ENCODE measurements around the gene F7.
"Not testable (repeated sequence)": the region's sequence is repeated elsewhere in the genome, so short reads cannot be mapped to it uniquely, and the experiment has no call there.

F7 gene

DNA sequence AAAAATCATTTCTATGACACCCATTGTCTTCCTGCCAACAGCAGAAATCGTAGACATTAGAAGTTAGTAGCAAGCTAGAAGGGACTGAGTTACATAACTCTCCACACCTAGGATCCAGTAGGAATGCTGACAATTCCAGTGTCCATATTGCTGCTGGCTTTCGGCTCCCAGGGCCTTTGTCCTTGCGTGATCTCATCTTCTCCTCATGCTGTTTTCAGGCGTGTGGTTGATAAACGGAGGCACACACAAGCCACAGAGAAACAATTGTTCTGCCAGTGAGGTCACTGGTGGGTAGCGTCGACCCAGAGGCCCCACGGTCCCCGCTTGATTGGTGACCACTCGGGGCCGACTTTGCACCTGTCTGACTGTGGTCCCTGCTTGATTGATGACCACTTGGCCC, 31.6 kb upstream of the F7 start:
- DNase-seq = no peak

DNA sequence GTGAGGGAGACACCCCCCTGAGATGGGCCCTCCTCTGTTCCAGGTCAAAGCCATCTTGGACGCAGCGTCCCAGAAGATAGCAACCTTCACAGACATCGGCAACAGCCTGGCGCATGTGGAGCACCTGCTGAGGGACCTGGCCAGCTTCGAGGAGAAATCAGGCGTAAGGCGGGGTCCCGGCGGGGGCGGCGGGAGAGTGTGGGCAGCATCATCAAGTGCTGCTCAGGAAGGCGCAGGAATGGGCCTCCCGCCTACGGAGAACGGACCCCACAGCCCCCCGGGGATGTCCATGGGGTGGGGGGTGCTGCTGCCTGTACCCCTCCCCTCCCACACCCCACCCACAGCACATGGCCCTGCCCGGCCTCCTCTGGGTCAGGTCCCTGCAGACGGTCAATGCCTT, 31.2 kb upstream of the F7 start:
- DNase-seq = no peak

DNA sequence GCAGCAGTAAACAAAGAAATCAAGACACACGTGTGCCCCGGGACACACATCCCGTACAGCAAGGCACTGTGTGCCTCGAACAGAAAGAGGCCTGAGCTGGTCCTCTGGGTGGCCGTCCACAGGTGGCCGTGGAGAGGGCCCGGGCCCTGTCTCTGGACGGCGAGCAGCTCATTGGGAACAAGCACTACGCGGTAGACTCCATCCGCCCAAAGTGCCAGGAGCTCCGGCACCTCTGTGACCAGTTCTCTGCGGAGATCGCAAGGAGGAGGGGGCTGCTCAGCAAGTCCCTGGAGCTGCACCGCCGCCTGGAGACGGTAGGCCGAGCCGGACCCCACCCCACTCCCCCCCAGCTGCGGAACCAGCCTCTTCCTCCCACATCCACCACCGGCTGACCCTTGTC, 30.7 kb upstream of the F7 start:
- no peak for DNase-seq

DNA sequence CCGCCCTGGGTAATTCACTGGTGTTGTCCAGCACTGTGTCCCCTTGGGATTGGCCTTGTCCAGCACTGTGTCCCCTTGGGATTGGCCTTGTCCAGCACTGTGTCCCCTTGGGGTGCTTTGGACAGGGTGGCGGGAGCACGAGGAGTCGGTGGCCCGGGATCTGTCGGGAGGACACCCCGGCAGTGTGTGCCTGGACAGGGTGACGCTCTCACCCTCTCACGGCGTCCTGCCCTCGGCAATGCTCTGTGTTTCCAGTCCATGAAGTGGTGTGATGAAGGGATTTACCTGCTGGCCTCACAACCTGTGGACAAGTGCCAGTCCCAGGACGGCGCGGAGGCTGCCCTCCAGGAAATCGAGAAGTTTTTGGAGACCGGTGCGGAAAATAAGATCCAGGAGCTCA, 29.9 kb upstream of the F7 start:
- no peak for DNase-seq

DNA sequence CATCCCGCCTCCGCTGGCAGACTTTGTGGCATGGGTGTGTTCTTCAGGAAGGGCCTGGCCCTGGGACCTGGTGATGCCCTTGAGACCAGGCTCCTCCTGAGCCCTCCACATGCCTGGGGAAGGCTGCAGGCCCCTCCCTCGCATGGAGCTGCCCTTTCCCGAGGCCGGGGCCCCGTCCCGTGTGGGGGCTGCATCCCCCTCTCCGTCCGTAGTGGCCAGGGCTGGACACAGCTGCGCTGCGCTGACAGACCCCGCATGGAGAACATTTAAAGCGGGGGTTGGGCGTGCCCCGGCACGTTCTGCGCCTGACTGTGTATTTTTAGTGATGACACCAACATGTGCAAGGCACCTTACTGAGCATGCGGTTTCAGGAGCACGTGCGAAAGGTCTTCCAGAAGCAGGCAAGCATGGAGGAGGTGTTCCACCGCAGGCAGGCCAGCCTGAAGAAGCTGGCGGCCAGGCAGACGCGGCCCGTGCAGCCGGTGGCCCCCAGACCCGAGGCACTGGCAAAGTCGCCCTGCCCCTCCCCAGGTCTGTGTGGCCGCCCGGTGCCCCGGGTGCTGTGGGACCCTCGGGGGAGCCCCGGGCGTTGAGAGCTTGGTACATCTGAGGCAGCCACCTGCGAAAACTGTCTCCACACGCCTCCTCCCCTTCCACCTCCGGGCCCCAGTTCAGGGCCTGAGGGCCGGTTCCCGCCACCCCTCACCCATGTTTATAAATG, 28.8 kb upstream of the F7 start:
- DNase-seq = no peak

DNA sequence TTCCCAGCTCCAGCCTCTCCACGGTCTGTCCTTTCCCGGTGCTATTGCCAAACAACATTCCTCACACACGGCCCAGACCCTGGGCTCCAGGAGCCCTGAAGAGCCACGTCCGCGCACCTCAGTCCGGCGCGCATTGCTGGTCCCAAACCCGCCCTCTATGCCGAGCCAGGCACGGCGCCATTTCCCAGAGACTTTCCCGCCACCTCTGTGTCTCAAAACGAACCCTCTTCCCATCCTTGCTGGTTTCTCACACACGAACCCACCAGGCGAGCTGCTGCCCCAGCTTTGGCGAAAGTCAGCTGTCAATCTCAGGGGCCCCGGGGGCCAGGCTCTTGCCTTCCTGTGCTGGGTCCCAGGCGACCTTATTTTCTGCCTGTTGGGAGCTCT, 28.0 kb upstream of the F7 start:
- no peak for DNase-seq

DNA sequence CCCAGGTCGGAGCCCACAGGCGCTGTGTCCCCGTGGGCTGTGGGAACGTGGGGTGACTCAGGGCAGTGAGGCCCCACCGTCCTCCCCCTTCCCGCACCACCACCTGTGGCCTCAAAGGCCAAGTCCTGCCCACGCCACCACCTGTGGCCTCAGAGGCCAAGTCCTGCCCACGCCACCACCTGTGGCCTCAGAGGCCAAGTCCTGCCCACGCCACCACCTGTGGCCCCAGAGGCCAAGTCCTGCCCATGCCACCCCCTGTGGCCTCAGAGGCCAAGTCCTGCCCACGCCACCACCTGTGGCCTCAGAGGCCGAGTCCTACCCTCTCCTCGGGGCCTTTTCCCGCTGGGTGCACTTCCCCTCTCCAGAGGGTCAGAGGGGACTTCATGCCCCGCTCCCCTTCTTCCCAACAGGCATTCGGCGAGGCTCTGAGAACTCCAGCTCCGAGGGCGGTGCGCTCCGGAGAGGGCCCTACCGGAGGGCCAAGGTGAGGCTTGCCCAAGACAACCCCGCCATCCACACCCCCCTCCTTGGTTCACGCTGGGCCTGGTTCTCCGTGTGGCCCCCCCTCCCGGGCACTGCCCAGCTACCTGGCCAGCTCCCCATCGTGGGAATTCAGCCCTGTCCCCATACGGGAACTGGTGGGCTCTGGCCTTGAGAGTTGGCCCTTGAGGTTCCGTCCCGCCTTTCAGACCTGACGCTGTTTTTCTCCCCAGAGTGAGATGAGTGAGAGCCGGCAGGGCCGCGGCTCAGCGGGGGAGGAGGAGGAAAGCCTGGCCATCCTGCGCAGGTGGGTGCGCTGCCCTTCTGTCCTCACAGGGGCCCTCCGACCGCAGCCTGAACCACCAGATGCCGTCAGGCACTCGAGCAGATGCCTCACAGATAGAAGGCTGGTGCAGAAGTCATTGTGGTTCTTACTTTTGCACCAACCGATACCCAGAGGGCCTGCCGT, 27.4 kb upstream of the F7 start:
- no peak for DNase-seq

DNA sequence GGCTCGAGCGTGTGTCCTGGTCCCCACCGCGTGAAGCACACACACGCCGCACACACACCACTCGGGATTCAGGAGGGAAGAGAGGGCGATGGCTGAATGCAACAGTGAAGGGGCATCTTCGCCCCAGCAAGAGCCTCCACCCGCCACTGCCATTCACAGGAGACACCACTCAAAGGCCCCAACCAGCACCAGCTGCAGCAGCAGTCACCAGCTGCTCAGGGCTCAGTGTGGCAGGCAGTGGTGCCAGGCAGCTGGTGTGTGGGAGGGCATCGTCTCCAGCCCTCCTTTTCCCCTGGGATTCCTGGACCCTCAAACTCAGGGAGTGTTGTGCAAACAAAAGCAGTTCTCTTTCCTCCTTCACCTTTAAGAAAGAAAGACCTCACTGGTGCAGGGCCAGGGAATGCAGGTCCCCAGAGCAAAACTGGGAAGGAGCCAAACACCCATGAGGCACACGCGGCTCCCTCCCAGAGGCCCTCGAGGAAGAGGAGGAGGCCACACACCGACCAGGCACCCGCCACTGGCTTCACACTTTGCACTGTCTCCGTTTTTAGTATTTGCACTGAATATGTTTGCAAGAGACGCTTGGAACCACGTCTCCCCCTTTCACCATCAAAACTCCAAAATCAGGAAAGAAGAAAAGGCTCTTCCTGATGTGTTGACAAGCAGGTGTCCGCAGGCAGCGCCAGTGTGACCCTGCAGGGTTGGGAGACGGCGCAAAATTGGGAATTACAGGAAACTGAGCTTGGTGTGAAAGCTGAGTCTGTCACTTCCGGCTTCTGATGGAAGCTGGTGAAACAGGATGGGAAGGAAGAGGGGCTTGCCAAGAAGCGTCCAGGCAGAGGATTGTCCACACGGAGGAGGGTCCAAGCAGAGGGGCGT, 26.4 kb upstream of the F7 start:
- DNase-seq = no peak

DNA sequence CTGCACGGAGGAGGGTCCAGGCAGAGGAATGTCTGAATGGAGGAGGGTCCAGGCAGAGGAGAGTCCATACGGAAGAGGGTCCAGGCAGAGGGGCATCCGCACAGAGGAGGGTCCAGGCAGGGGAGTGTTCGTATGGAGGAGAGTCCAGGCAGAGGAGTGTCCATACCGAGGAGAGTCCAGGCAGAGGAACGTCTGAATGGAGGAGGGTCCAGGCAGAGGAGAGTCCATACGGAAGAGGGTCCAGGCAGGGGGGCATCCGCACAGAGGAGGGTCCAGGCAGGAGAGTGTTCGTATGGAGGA, 25.9 kb upstream of the F7 start:
- not testable (repeated sequence) for DNase-seq

DNA sequence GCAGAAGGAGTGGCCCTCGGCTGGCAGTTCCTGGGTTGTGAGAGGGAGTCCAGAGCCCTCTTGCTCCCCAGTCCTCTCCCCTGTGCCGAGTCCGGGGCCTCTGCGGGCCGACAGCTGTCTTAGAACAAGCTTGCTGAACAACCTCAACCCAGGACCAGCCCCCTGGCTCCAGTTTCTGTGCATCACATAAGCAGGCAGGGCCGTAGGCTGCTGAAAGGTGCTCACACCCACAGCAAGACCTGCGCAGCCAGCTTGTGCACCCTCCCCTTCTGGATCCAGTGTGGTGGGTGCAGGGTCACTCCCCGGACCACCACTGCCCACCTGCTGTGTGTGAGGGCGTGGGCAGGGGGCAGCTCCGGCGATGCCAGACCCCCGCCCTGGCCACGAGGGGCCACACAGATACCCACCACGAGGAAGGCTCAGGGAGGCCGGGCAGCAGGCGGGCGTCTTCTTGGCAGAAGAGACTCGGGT, 25.2 kb upstream of the F7 start:
- no peak for DNase-seq

DNA sequence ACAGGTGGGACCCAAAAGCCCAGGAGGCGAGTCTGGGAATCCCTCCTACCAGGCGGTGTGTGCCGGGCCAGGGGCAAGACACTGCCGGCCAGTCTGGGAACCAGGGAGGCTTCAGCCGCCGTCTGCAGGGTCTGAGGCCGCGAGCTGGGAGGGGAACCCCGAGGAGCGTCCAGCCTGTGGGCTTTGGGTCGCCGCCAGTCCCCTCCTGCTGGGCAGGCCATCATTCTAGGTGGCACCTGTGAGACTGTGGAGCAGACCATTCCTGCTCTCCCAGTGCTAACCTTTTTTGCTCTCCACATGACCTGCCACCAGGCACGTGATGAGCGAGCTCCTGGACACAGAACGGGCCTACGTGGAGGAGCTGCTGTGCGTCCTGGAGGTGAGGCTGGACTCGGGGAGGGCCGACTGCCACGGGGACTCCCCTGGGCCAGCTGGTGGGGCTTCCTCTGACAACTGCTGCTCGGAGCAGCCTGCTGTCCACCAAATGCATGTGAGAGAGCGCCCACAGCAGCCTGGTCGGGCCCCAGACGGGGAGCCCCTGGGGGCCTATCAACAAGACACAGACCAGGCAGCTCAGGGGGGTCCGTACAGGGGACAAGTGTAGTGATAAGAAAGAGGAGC, 24.6 kb upstream of the F7 start:
- DNase-seq = no peak

DNA sequence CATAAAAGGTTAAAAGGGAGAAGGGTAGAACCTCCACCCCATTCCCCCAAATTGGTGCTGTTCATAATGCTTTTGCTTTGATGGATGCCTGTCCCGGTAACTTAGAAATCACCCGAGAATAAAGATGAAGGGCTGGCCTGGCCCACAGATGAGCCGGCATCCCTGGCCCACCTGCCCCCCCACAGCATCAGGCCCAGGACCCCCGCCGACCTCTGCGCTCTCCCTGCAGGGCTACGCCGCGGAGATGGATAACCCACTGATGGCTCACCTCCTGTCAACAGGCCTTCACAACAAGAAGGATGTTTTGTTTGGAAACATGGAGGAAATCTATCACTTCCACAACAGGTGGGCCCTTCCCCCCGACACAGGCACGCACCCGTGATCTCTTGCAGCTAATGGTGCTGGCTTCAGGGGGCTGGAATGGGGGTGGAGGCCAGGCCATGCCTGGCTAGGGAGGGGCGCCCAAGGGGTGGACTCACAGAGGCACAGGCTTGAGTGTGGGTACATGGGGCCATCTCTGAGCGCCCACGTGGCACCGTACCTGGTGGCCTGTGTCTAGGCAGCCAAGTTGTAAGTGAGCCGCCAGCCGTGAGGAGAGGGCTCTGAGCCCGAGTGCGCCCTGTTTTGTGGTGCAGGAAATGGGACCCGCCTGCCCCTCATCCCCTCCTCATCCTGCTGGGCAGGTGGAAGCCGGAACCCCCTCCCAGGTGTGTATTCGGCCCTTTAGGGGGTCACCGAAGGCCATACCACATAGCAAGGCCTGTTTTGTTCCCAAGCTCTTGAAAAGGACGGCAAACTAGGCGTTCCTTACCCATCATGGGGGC, 23.2 kb upstream of the F7 start:
- DNase-seq = no peak

DNA sequence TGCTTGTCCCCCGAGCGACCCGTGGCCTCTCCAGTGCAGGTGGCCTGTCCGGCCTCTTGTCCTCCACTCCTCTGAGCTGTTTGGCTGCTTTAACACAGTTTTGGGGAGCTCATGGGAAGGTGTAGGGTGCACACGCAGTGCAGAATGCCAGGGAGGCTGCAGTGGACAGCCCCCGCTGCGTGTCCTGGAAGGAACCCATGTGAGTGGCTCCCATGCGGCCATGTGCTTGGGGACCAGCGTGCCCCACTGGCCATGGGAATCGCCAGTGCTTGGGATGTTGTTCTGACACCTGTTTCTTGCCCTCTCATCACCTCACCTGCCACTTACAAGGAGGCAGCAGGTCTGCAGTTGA, 22.6 kb upstream of the F7 start:
- DNase-seq = no peak

DNA sequence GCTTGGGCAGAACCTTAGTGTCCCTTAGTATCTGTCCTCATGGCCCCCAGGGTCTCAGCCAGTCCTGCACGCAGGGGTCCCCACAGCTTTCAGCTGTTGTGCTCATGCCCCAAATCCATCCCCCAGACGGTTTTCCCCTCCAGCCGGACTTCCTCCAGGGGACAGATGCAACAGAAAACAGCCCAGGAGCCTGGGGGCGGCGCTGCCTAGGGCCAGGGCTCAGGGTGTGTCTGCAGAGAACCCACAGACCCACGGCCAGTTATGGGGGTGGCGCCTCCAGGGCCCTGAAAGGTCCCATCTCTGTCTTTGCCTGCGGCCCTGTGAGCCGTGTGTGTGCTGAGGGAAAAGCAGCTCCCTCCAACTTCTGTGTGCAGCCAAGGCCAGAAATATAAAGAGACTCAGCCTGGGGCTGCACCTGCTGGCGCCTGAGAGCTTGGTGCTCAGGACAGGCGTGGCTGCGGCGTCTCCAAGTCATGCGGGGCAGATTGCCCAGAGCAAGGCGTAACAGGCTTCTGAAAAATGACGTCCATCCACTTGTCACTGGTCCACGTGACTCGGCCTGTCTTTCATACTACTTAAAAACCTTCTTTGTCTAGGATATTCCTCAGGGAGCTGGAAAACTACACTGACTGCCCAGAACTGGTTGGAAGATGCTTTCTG, 22.1 kb upstream of the F7 start:
- no peak for DNase-seq

DNA sequence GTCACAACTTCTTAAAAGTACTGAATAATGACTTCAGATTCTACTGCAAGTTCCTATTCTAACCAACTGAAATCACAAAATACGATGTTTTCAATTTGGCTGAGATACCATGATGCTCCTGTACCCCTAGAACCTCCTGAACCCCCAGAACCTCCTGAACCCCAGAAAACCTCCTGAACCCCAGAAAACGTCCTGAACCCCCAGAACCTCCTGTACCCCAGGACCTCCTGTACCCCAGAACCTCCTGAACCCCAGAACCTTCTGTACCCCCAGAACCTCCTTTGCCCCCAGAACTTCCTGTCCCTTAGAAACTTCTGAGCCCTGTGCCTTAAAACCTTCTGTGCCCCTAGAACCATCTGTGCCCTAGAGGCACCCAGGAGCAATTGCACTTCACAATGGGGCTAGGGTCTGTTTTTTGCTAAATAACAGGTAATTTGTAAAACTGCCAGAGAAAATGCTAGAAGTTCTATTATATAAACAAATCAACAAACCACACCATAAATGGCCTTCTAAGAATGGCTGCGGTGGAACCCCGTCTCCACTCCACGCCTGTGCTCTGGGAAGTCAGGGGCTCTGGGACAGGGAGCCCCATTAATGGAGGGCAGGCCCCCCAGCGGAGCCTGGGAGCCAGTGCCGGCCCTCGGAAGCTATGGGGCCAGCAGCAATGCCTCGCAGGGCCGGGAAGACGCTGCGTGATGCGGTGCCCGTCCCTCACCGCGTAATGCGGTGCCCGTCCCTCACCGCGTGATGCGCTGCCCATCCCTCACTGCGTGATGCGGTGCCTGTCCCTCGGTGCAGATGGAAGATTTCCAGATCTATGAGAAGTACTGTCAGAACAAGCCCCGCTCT, 21.3 kb upstream of the F7 start:
- no peak for DNase-seq

DNA sequence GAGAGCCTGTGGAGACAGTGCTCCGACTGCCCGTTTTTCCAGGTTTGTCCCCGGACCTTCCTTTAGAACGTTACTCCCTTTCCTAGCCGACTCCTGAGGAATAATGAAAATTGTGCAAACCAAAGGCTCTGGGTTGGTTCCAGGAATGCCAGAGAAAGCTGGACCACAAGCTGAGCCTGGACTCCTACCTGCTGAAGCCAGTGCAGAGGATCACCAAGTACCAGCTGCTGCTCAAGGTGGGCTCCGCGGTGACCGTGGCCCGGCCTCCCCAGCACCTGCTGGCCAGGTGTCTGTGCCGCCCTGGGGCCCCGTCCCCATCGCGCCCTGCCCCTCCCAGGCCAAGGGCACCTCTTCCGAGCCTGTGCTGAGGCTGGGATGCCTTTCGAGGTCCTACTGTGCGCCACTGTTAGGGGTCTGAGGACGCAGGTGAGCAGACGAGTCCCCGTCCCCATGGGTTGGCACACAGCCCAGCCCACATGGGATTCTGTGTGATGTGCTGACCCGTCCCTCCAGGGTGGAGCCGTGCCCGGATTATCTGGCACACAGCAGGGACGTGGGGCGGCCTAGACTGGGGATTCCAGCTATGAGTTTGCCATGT, 20.5 kb upstream of the F7 start:
- no peak for DNase-seq

DNA sequence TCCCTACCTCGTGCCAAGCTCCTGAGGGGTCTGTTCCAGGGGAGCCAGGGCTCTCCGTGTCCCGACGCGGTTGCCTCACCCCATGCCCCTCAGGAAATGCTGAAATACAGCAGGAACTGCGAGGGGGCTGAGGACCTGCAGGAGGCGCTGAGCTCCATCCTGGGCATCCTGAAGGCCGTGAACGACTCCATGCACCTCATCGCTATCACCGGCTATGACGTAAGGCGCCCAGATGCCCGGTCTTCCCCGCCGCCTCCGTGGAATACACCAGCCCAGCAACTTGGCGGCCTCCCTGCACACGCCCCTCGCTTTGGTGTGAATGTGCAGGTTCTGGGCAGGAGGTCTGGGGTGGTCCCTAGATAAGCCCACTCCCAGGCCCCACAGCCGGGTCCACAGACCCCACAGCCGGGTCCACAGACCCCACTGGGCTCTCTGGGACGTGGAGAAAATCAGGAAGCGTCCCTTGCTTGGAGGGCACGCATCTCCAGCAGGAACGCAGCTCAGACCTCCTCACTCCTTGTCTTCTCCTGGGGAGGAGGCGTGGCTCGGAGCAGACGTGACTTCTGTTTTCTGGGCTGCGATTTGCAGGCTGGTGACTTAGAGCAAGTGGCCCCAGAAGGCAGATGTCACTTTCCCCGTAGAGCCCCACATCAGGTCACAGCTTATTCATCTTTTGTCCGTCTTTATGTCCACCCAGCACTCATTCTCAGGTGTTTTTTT, 19.4 kb upstream of the F7 start:
- no peak for DNase-seq

DNA sequence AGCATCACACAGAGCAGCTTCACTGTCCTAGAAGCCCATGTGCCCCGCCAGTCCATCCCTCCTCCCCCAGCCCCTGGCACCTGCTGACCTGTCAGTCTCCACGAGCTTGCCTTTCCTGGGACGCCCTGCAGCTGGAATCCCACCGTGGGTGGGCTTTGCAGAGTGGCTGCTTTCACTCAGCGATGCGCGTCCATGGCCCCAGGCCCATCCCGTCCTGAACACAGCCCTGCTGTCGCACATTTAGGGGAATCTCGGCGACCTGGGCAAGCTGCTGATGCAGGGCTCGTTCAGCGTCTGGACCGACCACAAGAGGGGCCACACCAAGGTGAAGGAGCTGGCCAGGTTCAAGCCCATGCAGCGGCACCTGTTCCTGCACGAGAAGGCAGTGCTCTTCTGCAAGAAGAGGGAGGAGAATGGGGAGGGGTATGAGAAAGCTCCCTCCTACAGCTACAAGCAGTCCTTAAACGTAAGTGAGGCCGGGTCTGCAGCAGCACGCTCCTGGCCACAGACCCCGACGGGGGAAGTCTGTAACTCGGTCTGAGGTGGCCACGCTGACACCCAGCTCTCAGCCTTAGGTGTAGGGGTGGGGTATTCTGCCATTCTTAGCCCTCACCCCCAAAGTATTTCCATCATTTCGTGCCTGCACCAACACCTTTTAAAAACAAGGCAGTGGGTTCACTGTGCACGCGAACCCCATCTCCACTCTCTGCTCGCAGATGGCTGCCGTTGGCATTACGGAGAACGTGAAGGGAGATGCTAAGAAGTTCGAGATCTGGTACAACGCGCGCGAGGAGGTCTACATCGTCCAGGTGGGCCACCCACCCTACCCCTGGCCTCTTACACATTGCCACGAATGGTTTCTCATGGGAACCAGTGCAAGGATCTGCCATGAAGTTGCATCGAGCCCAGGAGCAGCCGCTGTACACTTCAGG, 18.3 kb upstream of the F7 start:
- no peak for DNase-seq

All from stimulated activated CD4-positive, alpha-beta T cell treated with anti-CD3 and anti-CD28 coated beads, Interleukin-15, amount 100 ng/mL, for 24 hours (primary cell).